ENCODE results near the gene RAD51B. TPM values are rescaled to one million over a fixed set of nuclear protein-coding genes. Genes with fewer than 3 reads are reported as not detected.
A peak's percentile ranks its signal among the peaks of the same experiment; 100 is the strongest.

The RAD51B gene
- total RNA-seq, 1 experiment from 2014 or later, result 29.9 TPM

DNA sequence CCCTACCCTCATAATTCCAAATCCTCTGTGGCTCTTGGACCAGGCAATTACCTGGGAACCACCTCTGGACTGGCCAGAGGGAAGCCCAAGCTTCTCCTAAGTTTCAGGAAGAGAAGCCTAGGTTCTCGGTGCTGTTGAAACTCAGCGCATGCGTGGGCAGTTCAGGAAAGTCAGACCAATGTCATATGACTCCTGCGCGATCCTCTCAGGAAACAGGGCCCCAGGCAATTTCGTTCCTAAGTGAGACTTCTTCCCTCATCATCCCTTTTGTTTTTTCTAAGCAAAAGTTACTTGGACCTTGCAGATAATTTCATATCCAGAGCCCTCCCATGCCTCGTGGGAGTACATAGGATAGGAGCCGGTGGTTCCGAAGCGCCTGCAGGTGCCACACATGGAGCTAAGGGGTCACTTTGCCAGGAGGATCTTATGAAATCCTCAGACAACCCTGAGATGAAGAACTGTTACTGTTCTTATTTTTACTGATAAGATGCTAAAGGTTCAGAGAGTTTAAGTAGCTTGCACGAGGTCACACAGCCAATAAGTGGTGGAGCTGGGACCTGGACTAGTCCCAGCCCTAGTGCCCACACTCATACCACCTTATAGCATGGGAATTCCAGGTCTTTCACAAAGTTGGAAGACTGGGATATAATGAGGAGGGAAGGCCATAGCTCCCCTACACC lies 805.1 kb downstream of the RAD51B start:
- no peaks in the 10 kb centered on the region for H3K9me2 ChIP-seq (ENCODE audit: insufficient read depth)
- no peak overlapping the region for H3K4me2 ChIP-seq
- no peaks in the 10 kb centered on the region for H4K20me1 ChIP-seq (ENCODE audit: insufficient read depth)
- intact Hi-C loops (cut with micrococcal nuclease; ENCODE audit: unreplicated experiment), result no loop called here
- H3F3A ChIP-seq (ENCODE audit: insufficient read depth, low read depth), result peaks cover 49% of the 10 kb centered on the region
- ChIA-PET POLR2A (ENCODE audit: unreplicated experiment) (interaction anchor here (0.6 kb wide), 2 partner anchors 48 to 52 kb away, joined by 3 read pairs; no protein-coding TSS in a partner anchor), CTCF (no interaction called here)
- no peak overlapping the region for H3K27ac ChIP-seq
- no peak for TF ChIP-seq EZH2 (IDR thresholded peaks at IDR 0.05; ENCODE audit: low read depth)
- TF ChIP-seq, protein P1, sequence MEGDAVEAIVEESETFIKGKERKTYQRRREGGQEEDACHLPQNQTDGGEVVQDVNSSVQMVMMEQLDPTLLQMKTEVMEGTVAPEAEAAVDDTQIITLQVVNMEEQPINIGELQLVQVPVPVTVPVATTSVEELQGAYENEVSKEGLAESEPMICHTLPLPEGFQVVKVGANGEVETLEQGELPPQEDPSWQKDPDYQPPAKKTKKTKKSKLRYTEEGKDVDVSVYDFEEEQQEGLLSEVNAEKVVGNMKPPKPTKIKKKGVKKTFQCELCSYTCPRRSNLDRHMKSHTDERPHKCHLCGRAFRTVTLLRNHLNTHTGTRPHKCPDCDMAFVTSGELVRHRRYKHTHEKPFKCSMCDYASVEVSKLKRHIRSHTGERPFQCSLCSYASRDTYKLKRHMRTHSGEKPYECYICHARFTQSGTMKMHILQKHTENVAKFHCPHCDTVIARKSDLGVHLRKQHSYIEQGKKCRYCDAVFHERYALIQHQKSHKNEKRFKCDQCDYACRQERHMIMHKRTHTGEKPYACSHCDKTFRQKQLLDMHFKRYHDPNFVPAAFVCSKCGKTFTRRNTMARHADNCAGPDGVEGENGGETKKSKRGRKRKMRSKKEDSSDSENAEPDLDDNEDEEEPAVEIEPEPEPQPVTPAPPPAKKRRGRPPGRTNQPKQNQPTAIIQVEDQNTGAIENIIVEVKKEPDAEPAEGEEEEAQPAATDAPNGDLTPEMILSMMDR (conservative IDR thresholded peaks at IDR 0.05), result no peak
- no peaks in the 10 kb centered on the region for H3K36me3 ChIP-seq (ENCODE audit: low read depth)
- H3K79me2 ChIP-seq (ENCODE audit: low read depth), result peaks cover 5% of the 10 kb centered on the region; the same call in 1 of the 2 replicates
- no peak overlapping the region for H2AFZ ChIP-seq
- peaks cover 58% of the 10 kb centered on the region for H3K4me1 ChIP-seq (replicated peaks; ENCODE audit: insufficient read depth)
- DNase-seq, result peak in 1 of 2 experiments; percentile 25
- BruUV-seq (replicated peaks), result no TSS peak
- peaks cover 5% of the 10 kb centered on the region; the same call in 1 of the 2 replicates for H3K9me3 ChIP-seq (ENCODE audit: insufficient read depth, low read depth)
- H3K27me3 ChIP-seq (ENCODE audit: insufficient read depth, low read depth), result no peaks in the 10 kb centered on the region
- H3K4me3 ChIP-seq, result no peak overlapping the region

DNA sequence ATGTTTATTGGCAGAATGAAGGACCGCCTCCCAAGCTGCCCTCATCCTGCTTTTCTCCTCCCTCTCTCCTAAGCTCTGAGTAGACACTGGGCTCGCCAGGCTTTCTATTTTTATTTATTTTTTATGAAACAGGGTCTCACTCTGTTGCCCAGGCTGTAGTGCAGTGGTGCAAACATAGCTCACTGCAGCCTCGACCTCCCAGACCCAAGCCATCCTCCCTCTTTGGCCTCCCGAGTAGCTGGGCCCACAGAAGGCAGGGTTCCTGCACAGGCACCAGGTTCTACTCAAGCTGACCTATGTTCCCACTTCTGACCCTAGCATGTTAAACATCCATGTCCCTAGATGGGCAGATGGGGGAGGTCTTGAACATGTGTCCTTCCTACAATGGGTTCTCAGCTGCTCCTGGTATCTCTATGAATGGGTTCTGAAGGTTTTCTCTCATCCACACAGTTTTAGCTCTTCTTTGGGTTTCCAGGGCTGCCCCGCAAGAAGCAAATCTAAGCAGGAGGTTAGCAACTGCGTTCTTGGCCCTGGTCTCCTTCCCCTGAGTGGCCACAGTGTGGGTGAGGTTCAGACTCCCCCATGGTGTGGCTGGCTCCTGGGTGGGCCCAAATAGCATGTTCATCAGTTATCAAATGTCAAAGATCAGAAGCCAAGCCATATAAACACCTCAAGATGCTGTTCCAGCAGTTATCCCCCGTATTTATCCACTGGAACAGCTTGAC lies 805.9 kb downstream of the RAD51B start:
- no peak overlapping the region for H3K27ac ChIP-seq
- TF ChIP-seq EZH2 (IDR thresholded peaks at IDR 0.05; ENCODE audit: low read depth), result no peak
- TF ChIP-seq, protein P1 (conservative IDR thresholded peaks at IDR 0.05), result no peak
- no peak overlapping the region for H2AFZ ChIP-seq
- H3K9me2 ChIP-seq (ENCODE audit: insufficient read depth), result no peaks in the 10 kb centered on the region
- POLR2A ChIA-PET (ENCODE audit: unreplicated experiment), result interaction anchor here (0.6 kb wide), 2 partner anchors 49 to 426 kb away, joined by 3 to 4 read pairs; no protein-coding TSS in a partner anchor
- no peak overlapping the region for H3K4me2 ChIP-seq
- intact Hi-C loops (cut with micrococcal nuclease; ENCODE audit: unreplicated experiment), result no loop called here
- no TSS peak for BruUV-seq (replicated peaks)
- no peak overlapping the region for H3K4me3 ChIP-seq
- no peak for DNase-seq
- H3K9me3 ChIP-seq (ENCODE audit: insufficient read depth, low read depth), result peaks cover 5% of the 10 kb centered on the region; the same call in 1 of the 2 replicates
- H3K27me3 ChIP-seq (ENCODE audit: insufficient read depth, low read depth), result no peaks in the 10 kb centered on the region
- peaks cover 58% of the 10 kb centered on the region for H3K4me1 ChIP-seq (replicated peaks; ENCODE audit: insufficient read depth)
- H3K79me2 ChIP-seq (ENCODE audit: low read depth), result peaks cover 5% of the 10 kb centered on the region; the same call in 1 of the 2 replicates
- no peaks in the 10 kb centered on the region for H3K36me3 ChIP-seq (ENCODE audit: low read depth)
- no peaks in the 10 kb centered on the region for H4K20me1 ChIP-seq (ENCODE audit: insufficient read depth)
- CTCF ChIA-PET, result no interaction called here
- H3F3A ChIP-seq (ENCODE audit: insufficient read depth, low read depth), result peaks cover 48% of the 10 kb centered on the region

DNA sequence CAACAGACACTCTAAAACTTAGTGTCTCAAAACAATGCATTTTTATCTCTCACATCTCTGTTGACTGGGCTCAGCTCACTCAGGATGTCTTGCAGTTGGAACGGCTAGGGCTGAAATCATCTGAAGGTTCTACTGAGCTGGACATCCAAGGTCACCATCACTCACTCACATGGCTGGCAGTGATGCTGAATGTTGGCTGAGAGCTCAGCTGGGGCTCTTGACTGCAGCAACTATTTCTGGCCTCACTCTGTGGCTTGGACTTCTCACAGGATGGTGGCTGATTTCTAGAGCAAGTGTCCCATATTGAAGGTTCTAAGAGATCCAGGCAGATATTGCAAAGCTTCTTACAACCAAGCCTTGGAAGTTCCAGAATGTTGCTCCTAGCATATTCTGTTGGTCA lies 806.8 kb downstream of the RAD51B start:
- Histone ChIP-seq H3F3A (ENCODE audit: insufficient read depth, low read depth) (peaks cover 39% of the 10 kb centered on the region), H3K27ac (peak overlapping the region; percentile 92), H3K36me3 (ENCODE audit: low read depth) (no peaks in the 10 kb centered on the region), H3K79me2 (ENCODE audit: low read depth) (peaks cover 5% of the 10 kb centered on the region; the same call in 1 of the 2 replicates), H3K4me3 (no peak overlapping the region), H3K4me2 (peak overlapping the region; percentile 95; the same call in 1 of the 2 replicates), H3K27me3 (ENCODE audit: insufficient read depth, low read depth) (no peaks in the 10 kb centered on the region), H3K9me2 (ENCODE audit: insufficient read depth) (no peaks in the 10 kb centered on the region), H4K20me1 (ENCODE audit: insufficient read depth) (no peaks in the 10 kb centered on the region), H3K4me1 (replicated peaks; ENCODE audit: insufficient read depth) (peaks cover 54% of the 10 kb centered on the region), H2AFZ (no peak overlapping the region), H3K9me3 (ENCODE audit: insufficient read depth, low read depth) (peaks cover 5% of the 10 kb centered on the region; the same call in 1 of the 2 replicates)
- TF ChIP-seq, protein P1 (conservative IDR thresholded peaks at IDR 0.05), result no peak
- TF ChIP-seq EZH2 (IDR thresholded peaks at IDR 0.05; ENCODE audit: low read depth), result no peak
- intact Hi-C loops (cut with micrococcal nuclease; ENCODE audit: unreplicated experiment), result no loop called here
- ChIA-PET POLR2A (ENCODE audit: unreplicated experiment) (no interaction called here), CTCF (interaction anchor here (1.0 kb wide), 1 partner anchor 56 kb away, joined by 3 read pairs; no protein-coding TSS in a partner anchor)
- no peak for DNase-seq
- BruUV-seq (replicated peaks), result TSS peak; percentile 25
